ENCODE measurements around the gene TBC1D14. TPM values are rescaled to one million over a fixed set of nuclear protein-coding genes. Genes with fewer than 3 reads are reported as not detected.

Gene TBC1D14
- total RNA-seq, 1 donor: 42.3 TPM

DNA sequence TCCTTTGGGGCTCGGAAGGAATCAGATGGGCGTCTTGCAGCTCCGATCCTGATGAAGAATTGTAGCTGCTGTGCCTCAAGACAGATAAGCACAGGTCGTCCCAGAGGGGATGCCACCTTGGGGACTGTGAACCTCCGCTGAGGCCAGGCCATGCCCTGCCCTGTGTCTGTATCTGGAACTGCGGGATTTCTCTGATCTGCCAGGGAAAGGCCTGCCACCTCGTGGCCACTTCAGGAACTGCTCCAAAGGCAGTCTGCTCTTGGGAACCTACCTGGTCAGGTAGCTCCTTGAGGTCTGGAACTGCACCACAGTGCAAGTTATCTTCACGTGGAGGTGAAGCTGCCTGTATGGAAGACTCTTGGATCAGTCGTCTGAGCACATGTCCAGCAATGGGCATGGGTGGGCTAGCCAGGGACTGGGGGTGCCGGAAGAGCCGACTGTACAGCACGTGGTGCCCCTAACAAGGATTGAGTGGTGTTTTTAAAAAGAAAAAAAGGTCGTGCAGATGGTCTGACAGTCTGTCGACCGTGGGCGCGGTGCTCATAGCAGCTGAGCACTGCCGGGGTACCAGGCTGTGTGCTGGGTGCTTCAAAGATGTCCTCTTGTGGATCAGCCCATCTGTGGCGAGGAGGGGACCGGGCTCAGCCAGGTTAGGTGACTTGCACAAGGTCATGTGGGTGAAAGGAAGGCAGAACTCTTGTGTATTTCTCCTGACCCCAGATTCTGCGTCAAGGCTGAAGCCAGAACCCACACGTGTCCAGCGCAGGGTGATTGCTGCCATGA, 161.3 kb downstream of the TBC1D14 start:
- no peak overlapping the region for H3K4me3 ChIP-seq (ENCODE audit: low read depth, low read length)
- peak; percentile 70 for DNase-seq (ENCODE audit: low read depth)
- TF ChIP-seq, protein P1, sequence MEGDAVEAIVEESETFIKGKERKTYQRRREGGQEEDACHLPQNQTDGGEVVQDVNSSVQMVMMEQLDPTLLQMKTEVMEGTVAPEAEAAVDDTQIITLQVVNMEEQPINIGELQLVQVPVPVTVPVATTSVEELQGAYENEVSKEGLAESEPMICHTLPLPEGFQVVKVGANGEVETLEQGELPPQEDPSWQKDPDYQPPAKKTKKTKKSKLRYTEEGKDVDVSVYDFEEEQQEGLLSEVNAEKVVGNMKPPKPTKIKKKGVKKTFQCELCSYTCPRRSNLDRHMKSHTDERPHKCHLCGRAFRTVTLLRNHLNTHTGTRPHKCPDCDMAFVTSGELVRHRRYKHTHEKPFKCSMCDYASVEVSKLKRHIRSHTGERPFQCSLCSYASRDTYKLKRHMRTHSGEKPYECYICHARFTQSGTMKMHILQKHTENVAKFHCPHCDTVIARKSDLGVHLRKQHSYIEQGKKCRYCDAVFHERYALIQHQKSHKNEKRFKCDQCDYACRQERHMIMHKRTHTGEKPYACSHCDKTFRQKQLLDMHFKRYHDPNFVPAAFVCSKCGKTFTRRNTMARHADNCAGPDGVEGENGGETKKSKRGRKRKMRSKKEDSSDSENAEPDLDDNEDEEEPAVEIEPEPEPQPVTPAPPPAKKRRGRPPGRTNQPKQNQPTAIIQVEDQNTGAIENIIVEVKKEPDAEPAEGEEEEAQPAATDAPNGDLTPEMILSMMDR (IDR thresholded peaks at IDR 0.05; ENCODE audit: insufficient read depth, low read depth, low read length): peak; percentile 99

DNA sequence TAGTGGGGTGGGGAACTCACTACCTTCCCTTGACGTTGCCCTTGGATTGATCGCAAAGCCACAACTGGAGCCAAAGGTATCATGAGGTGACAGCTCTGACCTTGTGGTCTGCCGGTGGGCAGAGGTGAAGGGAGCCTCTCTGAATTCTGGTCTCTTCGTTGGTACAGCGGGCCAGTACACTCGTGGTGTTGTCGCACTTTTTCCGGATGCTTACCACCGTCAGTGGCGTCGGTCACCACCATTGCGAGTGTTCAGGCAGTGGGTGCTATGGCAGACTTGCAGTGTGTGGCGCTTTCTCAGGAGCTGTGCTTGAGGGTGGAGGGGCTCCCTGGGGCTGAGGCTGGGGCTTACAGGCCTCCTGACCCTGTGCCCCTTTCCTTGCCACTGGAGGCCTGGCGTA, 163.4 kb downstream of the TBC1D14 start:
- H3K4me3 ChIP-seq (ENCODE audit: low read depth, low read length): no peak overlapping the region
- no peak for DNase-seq (ENCODE audit: low read depth)
- TF ChIP-seq, protein P1 (IDR thresholded peaks at IDR 0.05; ENCODE audit: insufficient read depth, low read depth, low read length): no peak

DNA sequence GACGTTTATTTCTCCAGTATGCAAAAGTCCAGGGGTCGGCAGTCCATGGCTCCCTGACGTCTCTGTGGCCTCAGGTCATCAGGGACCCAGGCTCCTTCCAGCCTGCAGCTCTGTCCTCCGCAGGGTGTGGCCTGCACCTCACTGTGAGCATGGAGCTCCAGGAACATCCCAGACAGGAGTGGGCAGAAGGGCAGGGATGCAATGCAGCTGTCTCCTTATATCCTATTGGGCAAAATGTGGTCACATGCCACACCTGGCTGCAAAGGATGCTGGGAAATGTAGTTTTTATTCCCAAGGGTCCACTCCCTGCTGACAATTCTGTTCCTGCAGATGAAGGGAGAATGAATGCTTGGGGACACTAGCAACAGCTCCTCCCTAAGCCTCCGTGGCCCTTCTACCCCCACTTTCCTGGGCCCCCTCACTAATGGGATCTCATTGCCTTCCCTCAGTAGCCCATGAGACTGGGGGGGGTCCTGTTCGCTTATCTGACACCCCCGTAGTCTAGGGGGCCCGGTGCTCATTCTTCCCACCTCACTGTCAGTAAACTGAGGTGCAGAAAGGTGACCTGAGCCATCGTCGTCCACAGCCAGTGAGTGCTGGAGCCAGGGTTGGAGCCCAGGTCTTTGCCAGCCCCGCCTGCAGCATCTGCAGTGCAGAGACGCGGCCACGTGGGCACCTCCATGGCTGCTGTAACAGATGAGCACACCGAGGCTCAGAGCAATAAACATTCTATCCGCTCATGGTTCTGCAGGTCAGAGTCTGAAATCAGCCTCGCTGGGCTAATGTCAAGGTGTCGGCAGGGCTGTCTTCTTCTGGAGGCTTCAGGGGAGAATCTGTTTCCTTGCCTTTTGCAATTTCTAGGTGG, 164.1 kb downstream of the TBC1D14 start:
- H3K4me3 ChIP-seq (ENCODE audit: low read depth, low read length): no peak overlapping the region
- TF ChIP-seq, protein P1 (IDR thresholded peaks at IDR 0.05; ENCODE audit: insufficient read depth, low read depth, low read length): no peak
- peak; percentile 57 for DNase-seq (ENCODE audit: low read depth)

DNA sequence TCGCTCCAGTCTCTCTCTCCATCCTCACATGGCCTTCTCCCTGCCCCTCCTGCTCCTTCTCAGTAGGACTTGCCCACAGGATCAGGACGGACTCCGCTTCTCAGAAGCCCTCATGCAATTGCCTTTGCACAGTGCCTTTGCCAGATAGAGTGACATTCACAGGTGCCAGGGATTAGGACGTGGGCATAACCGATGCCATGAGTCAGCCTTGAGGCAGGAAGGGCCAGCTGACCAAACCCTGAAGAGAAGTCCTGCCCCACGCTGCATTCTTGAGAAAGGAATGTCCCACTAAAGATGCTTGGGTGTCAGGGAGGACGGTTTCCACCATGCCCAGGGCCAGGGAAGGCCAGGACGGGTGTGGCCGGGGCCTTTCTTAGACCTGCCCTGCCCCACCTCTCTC, 164.8 kb downstream of the TBC1D14 start:
- DNase-seq (ENCODE audit: low read depth): no peak
- H3K4me3 ChIP-seq (ENCODE audit: low read depth, low read length): no peak overlapping the region
- TF ChIP-seq, protein P1 (IDR thresholded peaks at IDR 0.05; ENCODE audit: insufficient read depth, low read depth, low read length): no peak

DNA sequence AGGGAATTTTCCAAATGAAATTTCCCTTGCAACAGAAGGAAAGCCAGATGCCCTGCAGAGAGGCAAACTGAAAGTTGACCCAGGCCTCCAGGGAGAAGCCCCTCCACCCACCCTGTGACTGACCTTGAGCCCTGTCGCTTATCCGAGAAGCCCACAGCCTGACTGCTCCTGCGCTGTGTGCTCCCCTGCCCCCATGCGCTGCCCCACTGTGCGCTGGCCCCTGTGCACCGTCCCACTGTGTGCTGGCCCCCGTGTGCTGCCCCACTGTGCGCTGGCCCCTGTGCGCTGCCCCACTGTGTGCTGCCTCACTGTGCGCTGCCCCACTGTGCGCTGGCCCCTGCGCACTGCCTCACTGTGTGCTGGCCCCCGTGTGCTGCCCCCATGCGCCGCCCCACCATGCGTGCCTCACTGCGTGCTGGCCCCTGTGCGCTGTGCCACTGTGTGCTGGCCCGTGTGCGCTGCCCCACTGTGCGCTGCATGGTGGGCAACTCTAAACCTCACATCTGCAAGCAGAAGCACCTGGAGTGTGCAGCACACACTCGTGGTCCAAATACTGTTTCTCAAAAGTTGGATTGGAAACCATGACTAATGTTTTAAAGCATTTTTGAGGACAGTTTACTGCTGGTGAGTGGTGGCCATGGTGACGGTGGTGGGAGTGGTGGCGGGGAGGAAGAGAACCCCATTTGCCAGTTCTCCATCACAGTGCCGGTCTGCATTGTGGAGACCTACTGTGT, 166.5 kb downstream of the TBC1D14 start:
- TF ChIP-seq, protein P1 (IDR thresholded peaks at IDR 0.05; ENCODE audit: insufficient read depth, low read depth, low read length): no peak

DNA sequence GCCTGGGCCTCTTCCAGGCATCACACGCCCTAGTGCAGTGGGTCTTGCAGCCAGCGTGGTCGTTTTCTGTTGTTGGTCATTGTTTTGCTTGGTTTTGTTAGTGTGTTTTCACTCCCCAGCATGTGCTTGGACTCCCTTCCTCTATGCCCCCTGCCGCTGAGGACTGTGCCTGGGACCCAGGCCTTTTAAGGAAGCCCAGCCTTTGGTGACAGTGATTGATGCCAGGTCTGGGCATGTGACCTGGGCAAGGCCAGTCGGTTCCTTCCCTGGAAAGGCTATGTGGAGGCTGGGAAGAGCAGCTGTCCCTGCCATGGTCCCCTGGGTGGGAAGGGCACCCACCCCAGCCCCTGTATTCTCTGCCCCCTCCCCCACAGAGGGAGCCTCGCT, 167.1 kb downstream of the TBC1D14 start:
- TF ChIP-seq, protein P1 (IDR thresholded peaks at IDR 0.05; ENCODE audit: insufficient read depth, low read depth, low read length): no peak
- no peak overlapping the region for H3K4me3 ChIP-seq (ENCODE audit: low read depth, low read length)

More for the DNA sequence above, 166.5 kb downstream of the TBC1D14 start:
- H3K4me3 ChIP-seq (ENCODE audit: low read depth, low read length): no peak overlapping the region
- no peak for DNase-seq (ENCODE audit: low read depth)

More for the DNA sequence above, 167.1 kb downstream of the TBC1D14 start:
- no peak for DNase-seq (ENCODE audit: low read depth)

Data from fibroblast of villous mesenchyme (primary cell).